ENCODE measurements around the gene CDC7.

The CDC7 gene

GRCh38 chr1:91500756-91501522, at the start of gene CDC7:
Gene CDC7, plus strand, starts transcription at chr1:91500851. Its CDS starts 866 bp downstream, at chr1:91501717.
- no peaks in the 10 kb centered on the region for H3K27me3 ChIP-seq (replicated peaks; ENCODE audit: insufficient read depth, low read length)
- TF ChIP-seq CTCF (IDR thresholded peaks at IDR 0.05; ENCODE audit: low read length) = peak; percentile 37
- no peak for TF ChIP-seq EZH2 (optimal IDR thresholded peaks at IDR 0.05; ENCODE audit: low read depth, low read length)
- peaks cover 46% of the 10 kb centered on the region for H3K79me2 ChIP-seq (ENCODE audit: low read length)
- H3K27ac ChIP-seq (ENCODE audit: low read length) = peak within 1 kb of the TSS; percentile 79
- DNase-seq = peak; percentile 92
- H3F3A ChIP-seq (ENCODE audit: insufficient read depth, low read length) = peaks cover 9% of the 10 kb centered on the region; the same call in 1 of the 2 replicates
- peak within 1 kb of the TSS; percentile 89 for H3K4me3 ChIP-seq (ENCODE audit: low read length)
- peak within 1 kb of the TSS; percentile 78 for H3K4me2 ChIP-seq (ENCODE audit: low read depth, low read length)
- H3K4me1 ChIP-seq (ENCODE audit: low read length) = peaks cover 27% of the 10 kb centered on the region
- no peaks in the 10 kb centered on the region for H3K36me3 ChIP-seq (replicated peaks; ENCODE audit: insufficient read depth, low read length)
- H3K9ac ChIP-seq (ENCODE audit: low read length) = peak within 1 kb of the TSS; percentile 92
- no peaks in the 10 kb centered on the region for H3K9me3 ChIP-seq (replicated peaks; ENCODE audit: insufficient read depth, low read length)
- no peaks in the 10 kb centered on the region for H3K9me2 ChIP-seq (replicated peaks; ENCODE audit: insufficient read depth, low read length)
- no peaks in the 10 kb centered on the region for H4K20me1 ChIP-seq (ENCODE audit: insufficient read depth, low read length)
- H2AFZ ChIP-seq (ENCODE audit: low read length) = peak within 1 kb of the TSS; percentile 68

- Histone ChIP-seq H3K9me3 (replicated peaks; ENCODE audit: insufficient read depth, low read length) (no peaks in the 10 kb centered on the region), H3K79me2 (ENCODE audit: low read length) (no peaks in the 10 kb centered on the region), H3K4me1 (ENCODE audit: low read length) (no peaks in the 10 kb centered on the region), H2AFZ (ENCODE audit: low read length) (no peak overlapping the region), H3K27me3 (replicated peaks; ENCODE audit: insufficient read depth, low read length) (no peaks in the 10 kb centered on the region), H3F3A (ENCODE audit: insufficient read depth, low read length) (no peaks in the 10 kb centered on the region), H4K20me1 (ENCODE audit: insufficient read depth, low read length) (no peaks in the 10 kb centered on the region), H3K4me2 (ENCODE audit: low read depth, low read length) (no peak overlapping the region), H3K4me3 (ENCODE audit: low read length) (no peak overlapping the region), H3K36me3 (replicated peaks; ENCODE audit: insufficient read depth, low read length) (no peaks in the 10 kb centered on the region), H3K27ac (ENCODE audit: low read length) (no peak overlapping the region), H3K9ac (ENCODE audit: low read length) (no peak overlapping the region), H3K9me2 (replicated peaks; ENCODE audit: insufficient read depth, low read length) (no peaks in the 10 kb centered on the region)
- no peak for DNase-seq
- TF ChIP-seq EZH2phosphoT487 (IDR thresholded peaks at IDR 0.05; ENCODE audit: low read length) (no peak), CTCF (IDR thresholded peaks at IDR 0.05; ENCODE audit: low read length) (no peak), EZH2 (optimal IDR thresholded peaks at IDR 0.05; ENCODE audit: low read depth, low read length) (no peak)
These were observed 46.5 kb upstream of the CDC7 start for GRCh38 chr1:91454136-91454535.

- Histone ChIP-seq H3K9ac (ENCODE audit: low read length) (no peak overlapping the region), H3K4me1 (ENCODE audit: low read length) (no peaks in the 10 kb centered on the region), H3K4me2 (ENCODE audit: low read depth, low read length) (no peak overlapping the region), H2AFZ (ENCODE audit: low read length) (no peak overlapping the region), H3K36me3 (replicated peaks; ENCODE audit: insufficient read depth, low read length) (no peaks in the 10 kb centered on the region), H4K20me1 (ENCODE audit: insufficient read depth, low read length) (no peaks in the 10 kb centered on the region), H3K4me3 (ENCODE audit: low read length) (no peak overlapping the region), H3K79me2 (ENCODE audit: low read length) (no peaks in the 10 kb centered on the region), H3K27ac (ENCODE audit: low read length) (no peak overlapping the region), H3F3A (ENCODE audit: insufficient read depth, low read length) (no peaks in the 10 kb centered on the region), H3K9me2 (replicated peaks; ENCODE audit: insufficient read depth, low read length) (no peaks in the 10 kb centered on the region), H3K27me3 (replicated peaks; ENCODE audit: insufficient read depth, low read length) (no peaks in the 10 kb centered on the region), H3K9me3 (replicated peaks; ENCODE audit: insufficient read depth, low read length) (no peaks in the 10 kb centered on the region)
- no peak for DNase-seq
- TF ChIP-seq CTCF (IDR thresholded peaks at IDR 0.05; ENCODE audit: low read length) = no peak
- TF ChIP-seq EZH2 (optimal IDR thresholded peaks at IDR 0.05; ENCODE audit: low read depth, low read length) = no peak
- no peak for TF ChIP-seq EZH2phosphoT487 (IDR thresholded peaks at IDR 0.05; ENCODE audit: low read length)
These were observed 45.3 kb upstream of the CDC7 start for GRCh38 chr1:91455334-91455733.
